Neutrophil (primary cell): ENCODE measurements around the gene DACT2.

Experiments
- H3K27ac ChIP-seq: fragments of 200-600 bp; sonication (generic); 2 replicates; pipeline ENCODE4 v1.5.1; 2016; ENCODE audit warnings: mild to moderate bottlenecking, moderate library complexity
- H3K27me3 ChIP-seq: fragments of 200-600 bp; sonication (generic); 2 replicates; pipeline ENCODE4 v1.6.0; 2016; ENCODE audit warnings: mild to moderate bottlenecking
- H3K36me3 ChIP-seq: fragments of 200-600 bp; sonication (generic); 2 replicates; pipeline ENCODE4 v1.5.1; 2017
- H3K4me1 ChIP-seq, 2 experiments: fragments of 200-600 bp in 1 of 2; sonication (generic) in 1 of 2; 1 replicate in 1 of 2; 2 replicates in 1 of 2; pipeline versions ENCODE4 v1.5.1 to v1.6.1; 2013 to 2016; ENCODE audit warnings: low read depth in 1 of 2, low read length in 1 of 2, mild to moderate bottlenecking in 1 of 2, moderate library complexity in 1 of 2; ENCODE audit not compliant: control insufficient read depth in 1 of 2, insufficient read depth in 1 of 2
- H3K4me3 ChIP-seq, 2 experiments: fragments of 200-600 bp in 1 of 2; sonication (generic) in 1 of 2; 1 replicate in 1 of 2; 2 replicates in 1 of 2; pipeline ENCODE4 v1.5.1; 2013 to 2016; ENCODE audit warnings: low read depth in 1 of 2, low read length in 1 of 2, mild to moderate bottlenecking in 1 of 2, moderate library complexity in 1 of 2
- H3K9me3 ChIP-seq: fragments of 200-600 bp; sonication (generic); 2 replicates; pipeline ENCODE4 v1.5.1; 2016
- TF ChIP-seq, protein P1 (sequence below): fragments of 200-600 bp; sonication (generic); IDR thresholded peaks from 2 replicates; pipeline ENCODE4 v1.5.1; 2016; ENCODE audit warnings: antibody characterized with exemption

DACT2 gene

DNA sequence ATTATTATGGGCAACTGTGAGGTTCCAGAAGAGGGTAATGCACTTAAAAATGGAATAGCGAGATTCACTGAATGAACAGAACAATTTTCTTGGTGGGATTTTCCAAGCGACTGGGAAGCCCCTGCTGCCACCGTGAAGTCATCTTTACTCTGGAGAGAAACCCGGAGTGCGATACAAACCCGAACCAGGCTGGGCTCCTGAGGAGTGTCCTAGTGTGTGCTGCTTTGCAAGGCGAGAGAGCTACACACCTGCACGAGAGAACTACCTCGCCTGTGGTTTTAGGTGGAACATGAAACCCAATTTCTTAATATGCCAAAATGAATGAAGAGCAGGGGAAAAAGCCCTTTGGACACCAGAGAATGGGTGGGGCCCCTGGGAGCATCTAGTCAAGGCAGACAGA, 33.5 kb upstream of the DACT2 start:
- H3K4me3 ChIP-seq, result no peak overlapping the region
- TF ChIP-seq, protein P1, sequence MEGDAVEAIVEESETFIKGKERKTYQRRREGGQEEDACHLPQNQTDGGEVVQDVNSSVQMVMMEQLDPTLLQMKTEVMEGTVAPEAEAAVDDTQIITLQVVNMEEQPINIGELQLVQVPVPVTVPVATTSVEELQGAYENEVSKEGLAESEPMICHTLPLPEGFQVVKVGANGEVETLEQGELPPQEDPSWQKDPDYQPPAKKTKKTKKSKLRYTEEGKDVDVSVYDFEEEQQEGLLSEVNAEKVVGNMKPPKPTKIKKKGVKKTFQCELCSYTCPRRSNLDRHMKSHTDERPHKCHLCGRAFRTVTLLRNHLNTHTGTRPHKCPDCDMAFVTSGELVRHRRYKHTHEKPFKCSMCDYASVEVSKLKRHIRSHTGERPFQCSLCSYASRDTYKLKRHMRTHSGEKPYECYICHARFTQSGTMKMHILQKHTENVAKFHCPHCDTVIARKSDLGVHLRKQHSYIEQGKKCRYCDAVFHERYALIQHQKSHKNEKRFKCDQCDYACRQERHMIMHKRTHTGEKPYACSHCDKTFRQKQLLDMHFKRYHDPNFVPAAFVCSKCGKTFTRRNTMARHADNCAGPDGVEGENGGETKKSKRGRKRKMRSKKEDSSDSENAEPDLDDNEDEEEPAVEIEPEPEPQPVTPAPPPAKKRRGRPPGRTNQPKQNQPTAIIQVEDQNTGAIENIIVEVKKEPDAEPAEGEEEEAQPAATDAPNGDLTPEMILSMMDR, result no peak
- no peaks in the 10 kb centered on the region for H3K9me3 ChIP-seq
- no peak overlapping the region for H3K27ac ChIP-seq
- no peaks in the 10 kb centered on the region for H3K4me1 ChIP-seq
- H3K36me3 ChIP-seq, result no peaks in the 10 kb centered on the region
- no peaks in the 10 kb centered on the region for H3K27me3 ChIP-seq

DNA sequence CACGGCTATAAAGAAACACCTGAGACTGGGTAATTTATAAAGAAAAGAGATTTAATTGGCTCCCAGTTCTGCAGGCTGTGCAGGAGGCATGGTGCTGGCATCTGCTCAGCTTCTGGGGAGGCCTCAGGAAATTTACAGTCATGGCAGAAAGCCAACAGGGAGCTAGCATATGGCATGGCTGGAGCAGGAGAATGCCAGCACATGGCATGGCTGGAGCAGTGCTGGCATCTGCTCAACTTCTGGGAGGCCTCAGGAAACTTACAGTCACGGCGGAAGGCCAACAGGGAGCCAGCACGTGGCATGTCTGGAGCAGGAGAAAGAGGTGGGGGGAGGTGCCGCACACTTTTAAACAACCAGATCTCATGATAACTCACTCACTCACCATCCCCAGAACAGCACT, 32.5 kb upstream of the DACT2 start:
- Histone ChIP-seq H3K4me1 (no peaks in the 10 kb centered on the region), H3K27me3 (peaks cover 5% of the 10 kb centered on the region), H3K36me3 (no peaks in the 10 kb centered on the region), H3K9me3 (no peaks in the 10 kb centered on the region), H3K27ac (no peak overlapping the region), H3K4me3 (no peak overlapping the region)
- TF ChIP-seq, protein P1, result no peak

DNA sequence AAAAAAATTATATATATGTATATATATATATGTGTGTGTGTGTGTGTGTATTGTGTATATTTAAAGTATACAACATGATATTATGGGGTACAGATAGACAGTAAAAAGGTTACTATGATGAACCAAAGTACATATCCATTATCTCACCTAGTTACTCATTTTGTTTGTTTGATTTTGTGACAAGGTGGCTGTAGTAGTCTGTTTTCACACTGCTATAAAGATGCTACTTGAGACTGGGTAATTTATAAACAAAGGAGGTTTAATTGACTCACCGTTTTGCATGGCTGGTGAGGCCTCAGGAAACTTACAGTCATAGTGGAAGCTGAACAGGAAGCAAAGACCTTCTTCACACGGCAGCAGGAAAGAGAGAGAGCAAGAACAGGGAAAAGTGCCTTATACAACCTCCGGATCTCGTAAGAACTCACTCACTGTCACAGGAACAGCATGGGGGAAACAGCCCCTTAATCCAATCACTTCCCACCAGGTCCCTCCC, 30.2 kb upstream of the DACT2 start:
- no peaks in the 10 kb centered on the region for H3K4me1 ChIP-seq
- no peaks in the 10 kb centered on the region for H3K36me3 ChIP-seq
- H3K4me3 ChIP-seq, result no peak overlapping the region
- H3K27ac ChIP-seq, result no peak overlapping the region
- H3K27me3 ChIP-seq, result peaks cover 26% of the 10 kb centered on the region
- TF ChIP-seq, protein P1, result no peak
- no peaks in the 10 kb centered on the region for H3K9me3 ChIP-seq

DNA sequence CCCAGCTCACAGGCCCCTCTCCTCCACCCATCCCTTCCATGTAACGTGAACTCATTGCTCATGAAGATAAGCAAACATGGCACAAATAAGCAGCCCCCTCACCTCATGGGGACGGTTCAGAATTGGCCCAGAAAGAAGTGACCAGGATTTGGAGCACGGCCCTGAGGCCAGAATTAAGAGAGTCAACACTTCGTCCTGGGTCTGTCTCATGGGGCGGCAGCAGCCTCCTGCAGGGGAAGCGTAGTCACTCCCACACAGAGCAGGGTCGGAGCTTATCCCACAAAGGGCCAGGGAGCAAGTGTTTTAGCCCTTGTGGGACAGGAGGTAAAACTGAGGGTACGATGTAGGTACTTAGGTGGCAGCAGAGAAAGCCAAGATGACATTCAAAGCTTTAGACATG, 28.6 kb upstream of the DACT2 start:
- TF ChIP-seq, protein P1, result no peak
- Histone ChIP-seq H3K36me3 (no peaks in the 10 kb centered on the region), H3K4me1 (no peaks in the 10 kb centered on the region), H3K27me3 (peaks cover 42% of the 10 kb centered on the region), H3K4me3 (no peak overlapping the region), H3K9me3 (no peaks in the 10 kb centered on the region), H3K27ac (no peak overlapping the region)

DNA sequence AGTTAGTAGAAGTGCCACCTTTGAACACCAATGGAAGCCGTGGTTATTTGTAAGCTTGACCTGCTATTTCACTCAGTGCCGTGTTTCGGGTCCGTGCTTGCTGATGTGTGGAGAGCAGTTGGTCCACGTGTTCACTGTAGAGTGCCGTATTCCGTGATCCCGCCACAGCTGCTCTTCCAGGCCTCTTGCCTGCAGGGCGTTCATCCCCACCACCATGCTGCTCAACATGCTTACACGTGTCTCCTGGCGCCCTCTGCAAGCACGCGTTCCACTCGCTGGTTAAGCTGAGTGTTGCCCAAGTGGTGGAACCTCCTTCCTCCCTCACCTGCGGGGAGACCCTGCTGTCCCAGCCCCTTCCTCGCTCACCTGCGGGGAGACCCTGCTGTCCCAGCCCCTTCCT, 28.0 kb upstream of the DACT2 start:
- Histone ChIP-seq H3K4me3 (no peak overlapping the region), H3K4me1 (no peaks in the 10 kb centered on the region), H3K9me3 (no peaks in the 10 kb centered on the region), H3K36me3 (no peaks in the 10 kb centered on the region), H3K27ac (no peak overlapping the region), H3K27me3 (peaks cover 44% of the 10 kb centered on the region)
- TF ChIP-seq, protein P1, result no peak

DNA sequence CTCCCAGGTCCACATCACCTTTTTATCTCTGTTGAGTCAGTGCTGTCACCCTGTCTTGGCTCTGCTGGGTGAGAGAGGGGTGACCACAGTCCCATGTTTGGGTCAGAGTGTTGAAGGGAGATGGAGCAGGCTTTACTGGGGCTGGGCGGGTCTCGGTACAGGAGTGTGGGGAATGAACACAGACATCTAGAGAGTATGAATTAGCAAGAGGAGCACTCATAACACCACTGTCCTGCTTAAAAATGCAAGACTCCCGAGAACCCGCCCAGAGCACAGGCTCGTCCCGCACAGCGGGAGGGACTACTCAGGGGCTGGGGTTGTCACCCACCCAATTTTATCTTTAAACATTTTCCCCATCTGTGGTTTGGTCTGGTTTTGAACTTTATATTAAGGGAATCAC, 27.5 kb upstream of the DACT2 start:
- Histone ChIP-seq H3K27ac (no peak overlapping the region), H3K36me3 (no peaks in the 10 kb centered on the region), H3K27me3 (peaks cover 44% of the 10 kb centered on the region), H3K4me3 (no peak overlapping the region), H3K4me1 (no peaks in the 10 kb centered on the region), H3K9me3 (no peaks in the 10 kb centered on the region)
- TF ChIP-seq, protein P1, result no peak
